Measurements from ENCODE around the gene MTHFSD.

- TF ChIP-seq TBP (IDR thresholded peaks at IDR 0.05; ENCODE audit: low read depth, low read length) (no peak), RAD21 (IDR thresholded peaks at IDR 0.05 in 1 of 2, conservative IDR thresholded peaks at IDR 0.05 in 1 of 2; ENCODE audit: low read depth in 2 of 2, low read length in 2 of 2) (no peak), GABPA (IDR thresholded peaks at IDR 0.05; ENCODE audit: borderline replicate concordance, insufficient read depth, low read length) (no peak), CTCF (IDR thresholded peaks at IDR 0.05; ENCODE audit: control extremely low read depth in 1 of 3, insufficient read depth in 1 of 3, low read depth in 1 of 3, low read length in 3 of 3) (no peak)
These were observed 52.8 kb downstream of the MTHFSD start for GRCh38 chr16:86501989-86502855.

Data from H1 (cell line).